Neuronal stem cell (in vitro differentiated cells): Measurements from ENCODE around the gene FOXN3.

Experiments
- DNase-seq: peaks from one replicate; pipeline ENCODE4 v3.0.0-alpha.2; 2013; ENCODE audit warnings: low spot score
- H2AFZ ChIP-seq: one replicate; pipeline ENCODE4 v1.6.1; 2013; ENCODE audit warnings: mild to moderate bottlenecking, low read length, inconsistent platforms
- H2AK5ac ChIP-seq: 2 replicates; pipeline ENCODE4 v1.6.1; 2013; ENCODE audit warnings: low read depth, mild to moderate bottlenecking, inconsistent platforms, low read length, moderate library complexity, mixed read lengths
- H2BK120ac ChIP-seq: 2 replicates; pipeline ENCODE4 v1.6.1; 2013; ENCODE audit warnings: low read depth, mild to moderate bottlenecking, inconsistent platforms, low read length, moderate library complexity, mixed read lengths
- H2BK12ac ChIP-seq: one replicate; pipeline ENCODE4 v1.6.1; 2013; ENCODE audit warnings: low read length, inconsistent platforms
- H2BK15ac ChIP-seq: 2 replicates; pipeline ENCODE4 v1.6.1; 2013; ENCODE audit warnings: mild to moderate bottlenecking, low read length, inconsistent platforms, mixed read lengths
- H2BK5ac ChIP-seq: one replicate; pipeline ENCODE4 v1.6.1; 2013; ENCODE audit warnings: inconsistent platforms, mild to moderate bottlenecking, low read length, moderate library complexity
- H3K14ac ChIP-seq: one replicate; pipeline ENCODE4 v1.6.1; 2013; ENCODE audit warnings: low read length, inconsistent platforms
- H3K18ac ChIP-seq: 2 replicates; pipeline ENCODE4 v1.6.1; 2013; ENCODE audit warnings: low read length, inconsistent platforms
- H3K23ac ChIP-seq: 2 replicates; pipeline ENCODE4 v1.6.1; 2013; ENCODE audit warnings: low read depth, mild to moderate bottlenecking, mixed read lengths, low read length, inconsistent platforms; ENCODE audit not compliant: poor library complexity
- H3K27ac ChIP-seq: replicated peaks from 3 replicates; pipeline ENCODE4 v1.5.1; 2013; ENCODE audit warnings: low read length, inconsistent platforms
- H3K27me3 ChIP-seq, 3 experiments: 2 replicates each; pipeline ENCODE4 v1.6.1; 2013; ENCODE audit warnings: low read length in 3 of 3, mild to moderate bottlenecking in 2 of 3, inconsistent platforms in 1 of 3, low read depth in 1 of 3, mixed read lengths in 1 of 3, moderate library complexity in 1 of 3; ENCODE audit not compliant: control insufficient read depth in 3 of 3, insufficient read depth in 3 of 3
- H3K36me3 ChIP-seq, 2 donors: replicated peaks in 1 of 2; 2 replicates each; pipeline ENCODE4 v1.6.1; 2013; ENCODE audit warnings: low read length in 2 of 2; ENCODE audit not compliant: control insufficient read depth in 2 of 2, insufficient read depth in 2 of 2
- H3K4ac ChIP-seq: 2 replicates; pipeline ENCODE4 v1.6.1; 2013; ENCODE audit warnings: inconsistent platforms, mild to moderate bottlenecking, low read length, moderate library complexity
- H3K4me1 ChIP-seq, 2 donors: 1 replicate in 1 of 2; 2 replicates in 1 of 2; pipeline ENCODE4 v1.6.1; 2013; ENCODE audit warnings: low read length in 2 of 2, low read depth in 1 of 2; ENCODE audit not compliant: control insufficient read depth in 2 of 2, insufficient read depth in 1 of 2
- H3K4me2 ChIP-seq: one replicate; pipeline ENCODE4 v1.6.1; 2013; ENCODE audit warnings: mild to moderate bottlenecking, low read length, inconsistent platforms; ENCODE audit not compliant: insufficient read depth, poor library complexity, severe bottlenecking
- H3K4me3 ChIP-seq, 2 donors: 2 replicates each; pipeline ENCODE4 v1.5.1; 2013; ENCODE audit warnings: low read length in 2 of 2, mild to moderate bottlenecking in 2 of 2, inconsistent platforms in 1 of 2, moderate library complexity in 1 of 2
- H3K79me1 ChIP-seq: one replicate; pipeline ENCODE4 v1.6.1; 2013; ENCODE audit warnings: low read depth, mild to moderate bottlenecking, inconsistent platforms, low read length, moderate library complexity
- H3K9ac ChIP-seq: one replicate; pipeline ENCODE4 v1.6.1; 2013; ENCODE audit warnings: mild to moderate bottlenecking, low read depth, low read length, inconsistent platforms; ENCODE audit not compliant: poor library complexity
- H3K9me3 ChIP-seq, 2 donors: replicated peaks in 1 of 2; 2 replicates each; pipeline versions ENCODE3 to v1.6.1; 2013; ENCODE audit warnings: low read length in 2 of 2, mild to moderate bottlenecking in 2 of 2, inconsistent platforms in 1 of 2, low read depth in 1 of 2, mixed read lengths in 1 of 2, moderate library complexity in 1 of 2; ENCODE audit not compliant: control insufficient read depth in 2 of 2, insufficient read depth in 1 of 2
- H4K8ac ChIP-seq: one replicate; pipeline ENCODE4 v1.6.1; 2013; ENCODE audit warnings: low read depth, mild to moderate bottlenecking, inconsistent platforms, low read length, moderate library complexity
- H4K91ac ChIP-seq: one replicate; pipeline ENCODE4 v1.6.1; 2013; ENCODE audit warnings: low read length, low read depth, mild to moderate bottlenecking, inconsistent platforms; ENCODE audit not compliant: poor library complexity
- WGBS, 2 donors: extraction: QIAGEN DNeasy Blood & Tissue Kit; methylation state at CpG; one replicate each; pipeline ENCODE4 v1.1.7; 2013; ENCODE audit warnings: missing lambda C conversion rate in 2 of 2, mixed read lengths in 1 of 2; ENCODE audit not compliant: insufficient read length in 2 of 2, insufficient replicate concordance in 1 of 2; ENCODE audit errors: extremely low coverage in 2 of 2; 5-methylcytosine and 5-hydroxymethylcytosine counted together

FOXN3 gene

DNA sequence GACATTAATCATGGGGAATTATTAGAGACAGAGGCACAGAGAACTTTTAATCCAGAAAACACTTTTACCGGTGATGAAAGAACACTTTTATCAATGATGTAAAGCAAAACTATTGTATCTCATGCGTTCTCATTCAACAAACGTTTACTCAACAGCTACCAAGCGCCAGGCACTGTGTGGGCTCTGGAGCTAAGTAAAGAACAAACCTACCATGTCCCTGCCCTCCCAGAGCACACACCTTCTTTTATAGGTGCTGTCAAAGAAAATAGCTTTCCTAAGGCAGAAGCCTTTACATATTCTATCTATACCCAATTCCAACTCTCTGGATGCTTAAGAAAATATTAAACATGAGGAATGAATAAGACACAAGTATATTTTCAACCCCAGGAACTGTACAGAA, 91.1 kb downstream of the FOXN3 start:
- Histone ChIP-seq H3K4me1 (peaks cover 0 to 3% of the 10 kb centered on the region in 2 donors), H2BK15ac (no peak overlapping the region), H3K4ac (no peak overlapping the region), H3K79me1 (peaks cover 1% of the 10 kb centered on the region), H2BK12ac (no peak overlapping the region), H3K9ac (no peak overlapping the region), H2AFZ (no peak overlapping the region), H3K4me2 (no peak overlapping the region), H3K23ac (no peak overlapping the region), H3K9me3 (no peaks in the 10 kb centered on the region), H3K27me3 (no peaks in the 10 kb centered on the region), H3K4me3 (no peak overlapping the region), H3K27ac (no peak overlapping the region), H2AK5ac (no peak overlapping the region), H3K36me3 (peaks cover 2 to 3% of the 10 kb centered on the region in 2 donors), H2BK5ac (no peak overlapping the region), H3K18ac (no peak overlapping the region), H2BK120ac (no peak overlapping the region), H3K14ac (no peak overlapping the region), H4K8ac (no peak overlapping the region), H4K91ac (no peak overlapping the region)
- no CpG with 5 or more reads among the region's 4 CpGs for WGBS, 2 donors
- no peak for DNase-seq

DNA sequence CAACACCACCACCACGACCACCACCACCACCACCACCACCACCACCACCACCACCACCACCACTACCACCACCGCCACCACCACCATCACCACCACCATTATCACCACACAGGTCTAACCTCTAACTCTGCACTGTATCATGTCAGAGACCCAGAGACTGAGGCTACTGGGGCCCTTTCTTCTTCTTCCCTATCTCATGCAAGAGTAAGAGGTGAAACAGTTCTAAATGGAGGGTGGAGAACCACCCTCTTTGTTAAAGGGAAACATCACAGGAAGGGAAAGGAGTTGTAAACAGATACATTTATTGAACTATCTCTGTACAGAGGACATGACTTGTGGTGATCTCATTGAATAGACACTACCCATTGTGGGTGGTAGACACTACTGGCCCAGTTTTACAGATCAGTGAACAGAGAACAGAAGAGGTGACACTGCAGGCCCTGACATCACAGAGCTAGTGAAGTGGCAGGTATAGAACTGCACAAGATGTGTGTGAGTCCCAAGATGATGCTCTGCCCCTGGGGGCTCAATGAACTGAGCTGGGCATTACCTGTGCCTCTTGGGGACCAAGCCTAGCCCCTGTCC, 91.6 kb downstream of the FOXN3 start:
- Histone ChIP-seq H4K91ac (no peak overlapping the region), H2AFZ (no peak overlapping the region), H2BK5ac (no peak overlapping the region), H3K79me1 (peaks cover 1% of the 10 kb centered on the region), H3K36me3 (peaks cover 0 to 3% of the 10 kb centered on the region in 2 donors), H3K27me3 (no peaks in the 10 kb centered on the region), H3K4me2 (no peak overlapping the region), H2AK5ac (no peak overlapping the region), H3K4ac (no peak overlapping the region), H3K18ac (no peak overlapping the region), H3K9me3 (peaks cover 0 to 4% of the 10 kb centered on the region in 2 donors), H3K4me1 (peaks cover 0 to 3% of the 10 kb centered on the region in 2 donors), H3K4me3 (no peak overlapping the region), H4K8ac (no peak overlapping the region), H3K9ac (no peak overlapping the region), H3K23ac (no peak overlapping the region), H3K14ac (no peak overlapping the region), H2BK12ac (no peak overlapping the region), H2BK120ac (no peak overlapping the region), H2BK15ac (no peak overlapping the region), H3K27ac (no peak overlapping the region)
- WGBS, 2 donors: no CpG with 5 or more reads among the region's 2 CpGs
- DNase-seq: no peak

DNA sequence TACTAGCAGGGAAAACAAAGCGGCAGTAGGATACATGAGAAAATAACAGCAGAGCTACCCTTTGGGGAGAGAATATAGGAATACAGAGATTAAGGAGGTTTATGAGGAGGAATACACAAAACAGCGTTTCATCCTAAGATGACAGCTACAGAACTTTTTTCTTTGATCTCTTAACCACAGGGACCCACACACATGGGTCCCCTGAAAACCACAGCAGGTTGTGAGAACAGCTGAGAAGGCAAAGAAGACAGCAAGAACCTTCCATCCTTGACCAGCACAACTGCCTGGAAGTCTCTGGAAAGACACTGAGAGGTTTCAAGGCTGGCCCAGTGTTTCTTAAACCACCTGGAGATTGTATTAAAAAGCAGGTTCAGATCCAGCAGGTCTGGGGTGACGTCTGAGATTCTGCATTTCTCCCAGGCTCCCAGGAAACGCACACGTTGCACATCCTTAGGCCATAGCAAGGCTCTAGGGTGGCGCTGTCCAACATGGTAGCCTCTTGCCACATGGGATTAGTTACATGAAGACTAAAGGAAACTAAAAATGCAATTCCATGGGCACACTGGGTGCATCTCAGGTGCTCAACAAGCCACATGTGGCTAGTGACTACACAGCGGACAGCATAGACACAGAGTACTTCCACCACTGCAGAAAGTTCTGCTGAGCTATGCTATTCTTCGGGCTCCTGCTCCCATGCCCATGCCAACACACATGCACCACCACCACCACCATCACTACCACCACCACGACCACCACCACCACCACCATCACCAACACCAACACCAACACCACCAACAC, 92.3 kb downstream of the FOXN3 start:
- no peak overlapping the region for H4K91ac ChIP-seq
- H3K23ac ChIP-seq: no peak overlapping the region
- no peak overlapping the region for H4K8ac ChIP-seq
- no peak overlapping the region for H2BK15ac ChIP-seq
- H3K36me3 ChIP-seq: peaks cover 0 to 3% of the 10 kb centered on the region in 2 donors
- no peak overlapping the region for H3K18ac ChIP-seq
- H2BK5ac ChIP-seq: no peak overlapping the region
- no peak overlapping the region for H2AFZ ChIP-seq
- no CpG with 5 or more reads among the region's 9 CpGs for WGBS, 2 donors
- H2AK5ac ChIP-seq: no peak overlapping the region
- H2BK120ac ChIP-seq: no peak overlapping the region
- no peaks in the 10 kb centered on the region for H3K27me3 ChIP-seq
- no peak overlapping the region for H3K4me2 ChIP-seq
- H3K9ac ChIP-seq: no peak overlapping the region
- H3K27ac ChIP-seq: no peak overlapping the region
- peaks cover 0 to 8% of the 10 kb centered on the region in 2 donors for H3K9me3 ChIP-seq
- H3K4ac ChIP-seq: no peak overlapping the region
- peaks cover 1% of the 10 kb centered on the region for H3K79me1 ChIP-seq
- H2BK12ac ChIP-seq: no peak overlapping the region
- H3K4me3 ChIP-seq: no peak overlapping the region
- H3K4me1 ChIP-seq: peaks cover 0 to 3% of the 10 kb centered on the region in 2 donors
- DNase-seq: no peak
- H3K14ac ChIP-seq: no peak overlapping the region

DNA sequence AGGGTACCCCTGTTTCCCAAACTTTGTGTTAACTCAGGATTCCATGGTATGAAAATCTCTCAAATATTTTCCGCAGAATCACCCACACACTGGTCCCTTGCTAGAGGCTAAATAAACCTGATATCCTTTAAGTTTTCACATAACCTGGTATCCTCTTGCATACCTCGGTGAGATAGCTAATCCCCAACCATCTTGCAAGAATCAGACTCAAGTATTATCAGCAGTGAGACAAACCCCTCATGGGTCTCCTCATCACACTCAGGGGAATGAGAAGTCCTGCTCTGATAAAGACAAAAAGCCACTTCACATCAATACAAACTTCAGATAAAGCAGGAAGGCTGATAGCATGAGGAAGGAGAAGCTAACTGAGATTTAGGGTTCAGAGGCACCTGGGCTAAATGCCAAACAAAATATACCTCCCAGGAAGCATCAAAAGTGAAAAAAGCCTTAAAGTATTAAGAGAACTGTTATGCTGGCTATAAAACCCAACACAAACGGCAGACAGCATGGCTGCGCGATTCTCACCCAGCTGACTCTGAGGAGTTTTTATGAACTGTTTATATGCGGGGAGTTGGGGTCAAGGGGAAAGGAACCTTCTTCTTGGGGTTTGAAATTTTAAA, 96.5 kb downstream of the FOXN3 start:
- Histone ChIP-seq H2BK12ac (no peak overlapping the region), H2AK5ac (no peak overlapping the region), H3K14ac (no peak overlapping the region), H2BK120ac (no peak overlapping the region), H4K91ac (no peak overlapping the region), H2BK5ac (no peak overlapping the region), H2BK15ac (no peak overlapping the region), H4K8ac (no peak overlapping the region), H3K9me3 (peaks cover 8 to 16% of the 10 kb centered on the region in 2 donors), H3K4me2 (no peak overlapping the region), H3K4me3 (no peak overlapping the region), H3K18ac (no peak overlapping the region), H2AFZ (no peak overlapping the region), H3K27ac (no peak overlapping the region), H3K9ac (no peak overlapping the region), H3K4me1 (no peaks in the 10 kb centered on the region), H3K36me3 (peaks cover 0 to 4% of the 10 kb centered on the region in 2 donors), H3K27me3 (no peaks in the 10 kb centered on the region), H3K79me1 (no peaks in the 10 kb centered on the region), H3K4ac (no peak overlapping the region), H3K23ac (no peak overlapping the region)
- no CpG with 5 or more reads among the region's 6 CpGs for WGBS, 2 donors
- no peak for DNase-seq
